Left colon (tissue), 2 donors: ENCODE measurements around the gene SMIM12. TPM values are rescaled to one million over a fixed set of nuclear protein-coding genes. Genes with fewer than 3 reads are reported as not detected.
A peak's percentile ranks its signal among the peaks of the same experiment; 100 is the strongest.

Experiments
- ATAC-seq: fragments of 200-7000 bp; cut with Tn5 transposase; one replicate; pipeline ENCODE4 v1.9.1; 2020; ENCODE audit warnings: mild to moderate bottlenecking, moderate library complexity
- DNase-seq, 2 donors: peaks; one replicate each; pipeline ENCODE4 v3.0.0-alpha.2; 2020
- intact Hi-C, 2 donors: fragments of 100-400 bp; cut with DNase I in 1 of 2; cut with micrococcal nuclease in 1 of 2; formaldehyde crosslinking; loops; one replicate each; pipeline versions ENCODE4 v1.11.2 to v1.14.0; 2022; cut with DNase I, micrococcal nuclease
- total RNA-seq, 2 donors: library from RNA; stranded (reverse); fragmentation: NEBNext Ultra II Directional; extraction: Animal tissue kit (Norgen Biotek cat#: 25700); gene quantifications; one replicate each; pipeline ENCODE4 v1.2.1, GENCODE V29; 2021
- donor health status: DM: no; HTN: no; CAD: no.
- donor health status: DM: yes; HTN: yes; CAD: no.

The SMIM12 gene
- total RNA-seq, 2 donors from 2014 or later: 58.8 to 59.4 TPM

- intact Hi-C loops: no loop called here
- DNase-seq (no peak), ATAC-seq (no peak)
Measured at GRCh38 chr1:34850382-34850781, 9.2 kb downstream of the SMIM12 start.

GRCh38 chr1:34847094-34847493 lies 12.5 kb downstream of the SMIM12 start:
- intact Hi-C loops: no loop called here
- ATAC-seq: no peak
- no peak for DNase-seq

DNA sequence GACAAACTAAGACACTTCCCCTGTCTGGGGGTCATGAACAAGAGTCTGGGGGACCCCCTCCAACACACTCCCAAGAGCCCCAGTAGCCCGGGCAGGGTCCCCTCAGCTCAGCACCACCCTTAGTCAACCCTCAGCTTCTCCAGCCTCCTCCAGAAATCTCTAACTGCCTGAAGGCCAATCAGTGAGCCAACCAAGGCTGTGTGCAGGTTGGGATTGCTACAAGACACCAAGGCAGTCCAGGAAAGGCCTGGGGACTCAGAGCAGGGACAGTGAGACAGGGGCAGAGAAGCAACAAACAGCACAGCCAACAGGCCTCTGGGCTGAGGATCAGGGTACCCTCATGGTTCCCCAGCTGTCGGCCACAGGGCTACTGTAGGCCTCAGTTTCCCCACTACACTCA lies 13.3 kb downstream of the SMIM12 start:
- no peak for ATAC-seq
- intact Hi-C loops: no loop called here
- DNase-seq: no peak

GRCh38 chr1:34845131-34845901 lies 14.2 kb downstream of the SMIM12 start:
- intact Hi-C loops: no loop called here
- no peak for ATAC-seq
- no peak for DNase-seq

- intact Hi-C loops: no loop called here
- no peak for DNase-seq
- ATAC-seq: no peak
Measured at GRCh38 chr1:34844252-34844634, 15.3 kb downstream of the SMIM12 start.

DNA sequence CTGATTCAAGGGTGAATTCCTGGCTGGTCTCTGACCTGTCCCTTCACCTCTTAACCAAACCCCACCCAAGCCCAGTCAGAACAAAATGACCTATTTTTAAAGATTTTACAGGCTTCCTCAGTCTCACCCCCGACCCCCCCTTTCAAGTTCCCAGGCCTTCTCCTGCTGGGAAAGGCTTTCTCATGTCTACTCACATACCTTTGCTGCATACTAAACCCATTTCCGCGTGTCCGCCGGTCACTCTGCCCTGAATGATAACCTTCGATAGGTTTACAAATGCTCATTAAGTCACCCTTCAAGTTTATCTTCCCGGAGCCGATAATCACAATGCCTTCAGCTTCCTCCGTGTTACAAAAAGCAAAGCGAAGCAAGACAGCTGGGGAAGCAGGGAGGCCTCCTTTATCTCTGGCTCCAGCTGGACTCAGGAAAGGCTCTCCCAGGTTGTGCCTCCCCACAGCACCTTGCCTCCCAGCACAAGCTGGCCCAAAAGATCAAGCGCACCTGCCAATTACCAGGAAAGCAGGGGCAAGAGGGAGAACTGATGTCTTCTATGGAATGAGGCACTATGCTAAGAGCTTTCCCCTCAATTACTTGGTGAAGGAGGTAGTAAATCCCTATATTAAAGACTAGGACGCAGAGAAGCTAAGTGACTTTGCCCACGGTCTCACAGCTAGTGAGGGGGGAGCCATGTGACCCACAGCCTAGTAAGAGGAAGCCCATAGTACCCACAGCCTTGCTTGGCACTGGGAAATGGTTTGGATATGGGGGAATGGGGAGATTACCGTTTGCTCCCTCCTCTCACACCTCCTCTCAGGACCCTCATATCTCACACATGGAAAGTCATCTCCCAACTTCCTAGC lies 15.9 kb downstream of the SMIM12 start:
- no peak for ATAC-seq
- no peak for DNase-seq
- intact Hi-C loops: no loop called here

GRCh38 chr1:34842952-34843371 lies 16.6 kb downstream of the SMIM12 start:
- DNase-seq: no peak
- ATAC-seq: no peak
- intact Hi-C loops: no loop called here

GRCh38 chr1:34842073-34842472 lies 17.5 kb downstream of the SMIM12 start:
- ATAC-seq (no peak), DNase-seq (no peak)
- intact Hi-C loops: no loop called here

DNA sequence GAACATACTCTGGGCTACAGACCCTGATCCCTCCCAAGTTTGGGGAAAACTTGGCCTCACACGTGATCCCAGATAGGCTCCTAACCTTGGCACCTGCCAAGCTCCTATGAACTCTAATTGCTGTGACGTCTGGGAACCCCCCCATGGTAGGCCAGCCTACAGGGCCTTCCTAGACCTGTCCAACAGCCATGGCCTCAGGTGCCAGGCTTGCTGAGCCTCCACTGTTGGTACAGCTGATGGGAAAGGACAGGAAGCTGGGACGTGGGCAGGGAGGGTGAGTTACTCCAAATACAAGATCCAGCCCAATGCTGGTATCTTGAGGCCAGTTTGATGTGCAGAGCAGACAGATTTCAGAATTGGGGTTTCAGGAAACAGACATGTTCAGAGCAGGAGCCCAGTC lies 19.1 kb downstream of the SMIM12 start:
- ATAC-seq (no peak), DNase-seq (no peak)
- intact Hi-C loops: no loop called here

DNA sequence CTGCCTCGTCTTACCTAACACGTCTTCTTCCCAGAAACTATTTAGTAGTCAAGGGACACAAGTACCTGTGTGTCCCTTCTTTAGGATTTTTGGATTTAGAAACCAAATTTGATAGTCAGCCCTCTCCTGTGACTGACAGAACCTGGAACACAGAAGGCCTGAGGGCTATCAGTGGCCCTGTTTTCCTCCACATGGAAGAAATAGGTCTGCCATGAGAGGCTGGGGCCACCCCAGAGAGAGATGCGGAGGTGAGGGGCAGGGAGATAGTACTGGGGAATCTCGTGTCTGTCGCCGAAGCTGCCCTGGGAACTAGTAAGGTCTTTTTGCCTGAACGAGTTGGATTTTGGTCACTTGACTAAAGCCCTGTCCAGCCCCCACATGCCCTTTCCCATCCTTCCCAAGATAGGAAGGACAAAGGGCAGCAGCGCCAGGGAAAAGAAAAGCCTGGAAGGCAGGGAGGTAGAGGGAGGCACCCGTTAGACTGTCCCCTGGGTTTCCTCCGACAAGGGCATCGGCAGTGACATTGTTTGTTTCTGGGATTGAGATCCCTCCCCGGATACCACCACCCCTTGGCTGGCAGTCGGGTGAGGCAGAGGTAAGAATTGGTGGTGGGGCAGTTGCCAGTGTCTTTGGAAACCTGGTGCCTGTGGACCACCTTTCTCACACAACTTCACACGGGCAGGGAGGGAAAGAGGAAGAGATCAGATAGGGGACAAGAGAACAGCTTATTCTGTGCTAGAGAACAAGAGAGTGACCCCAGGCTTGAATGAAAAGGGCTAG lies 19.8 kb downstream of the SMIM12 start:
- intact Hi-C loops: no loop called here
- DNase-seq: no peak
- no peak for ATAC-seq

DNA sequence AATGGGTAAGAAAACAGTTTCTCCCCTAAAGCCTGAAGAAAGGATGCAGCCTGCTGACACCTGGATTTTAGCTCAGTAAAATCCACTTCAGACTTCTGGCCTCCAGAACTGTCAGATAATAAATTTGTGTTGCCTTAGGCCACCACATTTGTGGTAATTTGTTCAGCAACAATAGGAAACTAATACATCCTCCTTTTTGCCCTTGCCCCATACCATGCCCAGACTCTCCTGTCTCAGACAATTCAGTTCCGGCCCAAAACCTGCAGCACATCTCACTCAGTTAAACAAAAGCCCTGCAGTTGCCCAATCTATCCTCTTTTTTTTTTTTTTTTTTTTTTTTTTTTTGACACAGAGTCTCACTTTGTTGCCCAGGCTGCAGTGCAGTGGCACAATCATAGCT lies 25.8 kb downstream of the SMIM12 start:
- no peak for ATAC-seq
- no peak for DNase-seq
- intact Hi-C loops: no loop called here

GRCh38 chr1:34831721-34832246 lies 27.8 kb downstream of the SMIM12 start:
- DNase-seq (no peak), ATAC-seq (no peak)
- intact Hi-C loops: no loop called here

DNA sequence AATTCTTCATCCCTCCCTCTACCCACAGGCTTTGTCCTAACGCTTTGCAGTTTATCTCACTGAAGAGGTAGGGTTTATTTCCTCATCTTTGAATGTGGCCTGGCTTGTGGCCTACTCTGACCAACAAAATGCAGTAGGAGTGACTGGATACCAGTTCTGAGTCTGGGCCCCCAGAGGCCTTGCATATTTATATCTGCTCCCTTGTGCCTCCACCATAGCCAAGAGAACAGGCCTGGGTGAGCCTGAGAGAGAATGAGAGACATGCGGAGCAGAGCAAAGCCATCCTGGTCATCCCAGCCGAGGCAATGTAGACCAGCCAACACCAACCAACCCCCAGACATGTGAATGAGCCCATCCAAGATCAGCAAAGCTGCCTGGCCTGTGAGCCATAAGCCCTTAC lies 30.3 kb downstream of the SMIM12 start:
- no peak for ATAC-seq

GRCh38 chr1:34828611-34829010 lies 30.9 kb downstream of the SMIM12 start:
- intact Hi-C loops: no loop called here
- ATAC-seq (no peak), DNase-seq (no peak)

More for the DNA sequence above, 30.3 kb downstream of the SMIM12 start:
- no peak for DNase-seq
- intact Hi-C loops: no loop called here

- intact Hi-C loops: no loop called here
- no peak for ATAC-seq
- DNase-seq: no peak
Measured at GRCh38 chr1:34827341-34827941, 32.1 kb downstream of the SMIM12 start.

GRCh38 chr1:34825455-34826091 lies 34.0 kb downstream of the SMIM12 start:
- DNase-seq (peak in 1 of 2 donors; percentile 31), ATAC-seq (peak; percentile 96)
- intact Hi-C loops: no loop called here

DNA sequence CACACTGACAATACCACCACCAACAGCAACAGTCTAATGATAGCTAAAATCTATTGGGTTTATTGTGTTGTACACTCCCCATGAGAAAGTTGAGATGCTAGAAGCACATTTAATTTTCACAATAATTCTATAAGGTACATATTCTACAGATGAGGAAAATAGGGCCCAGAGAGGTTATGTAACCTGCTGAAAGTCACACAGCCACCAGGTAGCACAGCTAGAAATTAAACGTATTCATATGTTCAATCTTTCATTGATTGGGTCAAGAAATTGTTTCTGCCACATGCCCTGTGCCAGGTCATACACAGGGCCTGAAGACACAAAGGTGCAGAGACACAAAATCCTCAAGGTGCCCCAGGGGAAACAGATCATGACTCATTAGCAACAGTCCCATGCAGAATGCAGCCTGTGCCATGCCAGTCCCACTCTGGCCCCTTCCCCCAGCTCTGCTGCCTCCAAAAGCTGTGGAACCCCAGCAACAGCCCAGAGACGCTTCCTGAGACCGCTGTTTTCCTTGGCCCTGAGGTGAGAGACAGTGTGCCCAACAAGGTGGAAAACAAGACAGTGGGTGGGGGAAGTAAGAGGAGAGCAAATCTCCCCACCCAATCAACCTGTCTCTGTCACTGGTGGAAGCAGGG lies 34.6 kb downstream of the SMIM12 start:
- ATAC-seq: peak; percentile 24
- intact Hi-C loops: no loop called here
- no peak for DNase-seq

DNA sequence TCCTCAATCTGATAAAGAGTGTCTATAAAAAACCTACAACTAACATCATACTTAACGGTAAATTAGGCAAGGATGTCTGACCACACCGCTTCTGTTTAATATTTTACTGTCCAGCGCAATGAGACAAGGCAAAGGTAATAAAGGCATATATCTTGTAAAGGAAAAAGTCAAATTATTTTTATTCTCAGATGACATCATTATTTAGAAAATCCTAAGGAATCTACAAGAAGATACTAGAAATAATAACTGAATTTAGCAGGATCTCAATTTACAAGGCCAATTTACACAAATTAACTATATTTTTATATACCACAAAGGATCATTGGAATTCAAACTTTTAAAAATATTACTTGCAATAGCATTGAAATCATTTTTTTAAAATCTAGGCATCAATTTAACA lies 37.3 kb downstream of the SMIM12 start:
- ATAC-seq: no peak
- intact Hi-C loops: no loop called here
- DNase-seq: no peak
